K562 (cell line): ENCODE results near the gene UBL7. TPM values are rescaled to one million over a fixed set of nuclear protein-coding genes. Genes with fewer than 3 reads are reported as not detected.

Experiments
- DDX20 ChIP-seq: fragments of 450-650 bp; IDR thresholded peaks from 2 replicates; pipeline ENCODE4 v1.6.1; 2016; ENCODE audit warnings: missing genetic modification characterization, low read depth, mild to moderate bottlenecking, missing compliant biosample characterization, moderate library complexity
- GATAD2B ChIP-seq: fragments of 450-650 bp; IDR thresholded peaks from 2 replicates; pipeline ENCODE4 v1.6.1; 2017; ENCODE audit warnings: mild to moderate bottlenecking, borderline replicate concordance
- HLTF ChIP-seq: fragments of 450-650 bp; IDR thresholded peaks from 2 replicates; pipeline ENCODE4 v1.6.1; 2016
- HNRNPL ChIP-seq: fragments of 200-400 bp; formaldehyde crosslinking; IDR thresholded peaks from 2 replicates; pipeline ENCODE4 v1.6.1; 2017; ENCODE audit warnings: low read depth, mild to moderate bottlenecking, low read length
- JUNB ChIP-seq: fragments of 450-650 bp; formaldehyde crosslinking; conservative IDR thresholded peaks from 2 replicates; pipeline ENCODE4 v1.4.0; 2020; ENCODE audit warnings: mild to moderate bottlenecking
- KDM2B ChIP-seq: fragments of 250-450 bp; sonication (Bioruptor Pico); IDR thresholded peaks from 2 replicates; pipeline ENCODE4 v1.8.0; 2021; ENCODE audit warnings: mild to moderate bottlenecking, moderate library complexity
- NCOA4 ChIP-seq: fragments of 450-650 bp; IDR thresholded peaks from 2 replicates; pipeline ENCODE4 v1.6.1; 2018; ENCODE audit warnings: mild to moderate bottlenecking; ENCODE audit not compliant: partially characterized antibody
- NELFE ChIP-seq: IDR thresholded peaks from 2 replicates; pipeline ENCODE4 v1.6.1; 2011; ENCODE audit warnings: mild to moderate bottlenecking; ENCODE audit not compliant: insufficient read depth, insufficient read length
- PHB ChIP-seq: fragments of 250-450 bp; sonication (Bioruptor Pico); IDR thresholded peaks from 2 replicates; pipeline ENCODE4 v1.5.0; 2021
- SIX5 ChIP-seq, 2 experiments: IDR thresholded peaks; 2 replicates each; pipeline ENCODE4 v1.6.1; 2011; ENCODE audit warnings: low read length in 2 of 2, borderline replicate concordance in 1 of 2, low read depth in 1 of 2, mild to moderate bottlenecking in 1 of 2, moderate library complexity in 1 of 2; ENCODE audit not compliant: insufficient read depth in 1 of 2
- SMAD4 ChIP-seq: fragments of 250-450 bp; sonication (Bioruptor Pico); conservative IDR thresholded peaks from 2 replicates; pipeline ENCODE4 v1.8.0; 2021; ENCODE audit warnings: inconsistent platforms, mild to moderate bottlenecking, moderate library complexity
- SREBF2 ChIP-seq: sonication (generic); formaldehyde crosslinking; IDR thresholded peaks from 2 replicates; pipeline ENCODE4 v1.4.0; 2020; ENCODE audit warnings: mild to moderate bottlenecking, missing genetic modification reagents
- SRSF1 ChIP-seq: fragments of 200-400 bp; formaldehyde crosslinking; IDR thresholded peaks from 2 replicates; pipeline ENCODE4 v1.6.1; 2017; ENCODE audit warnings: mild to moderate bottlenecking, low read depth, low read length, moderate library complexity
- ZFPM2 ChIP-seq: fragments of 250-450 bp; sonication (Bioruptor Pico); IDR thresholded peaks from 2 replicates; pipeline ENCODE4 v1.5.1; 2022; ENCODE audit warnings: mild to moderate bottlenecking
- ZFX ChIP-seq: sonication (generic); formaldehyde crosslinking; IDR thresholded peaks from 2 replicates; pipeline ENCODE4 v1.8.0; 2022; ENCODE audit warnings: mild to moderate bottlenecking, missing genetic modification reagents, moderate library complexity
- ZNF324 ChIP-seq: fragments of 250-450 bp; sonication (Bioruptor Pico); IDR thresholded peaks from 2 replicates; pipeline ENCODE4 v1.4.0; 2020; ENCODE audit warnings: mild to moderate bottlenecking
- ZNF695 ChIP-seq: fragments of 450-650 bp; formaldehyde crosslinking; IDR thresholded peaks from 2 replicates; pipeline ENCODE4 v1.4.0; 2020; ENCODE audit warnings: mild to moderate bottlenecking, moderate library complexity
- polyA plus RNA-seq, 8 experiments: library from polyadenylated mRNA; depleted of rRNA in 4 of 8; stranded (reverse) in 5 of 8; unstranded in 3 of 8; fragments of >200 nt; fragmentation: Nextera tagmentation in 2 of 8; fragmentation: Illumina TruSeq in 1 of 8; extraction: Ambion mirVana in 2 of 8; extraction: Trizol in 1 of 8; gene quantifications; 2 replicates each; pipeline versions ENCODE4 v1.2.1 to v1.2.3, GENCODE V29; 2011 to 2014; ENCODE audit warnings: inconsistent platforms in 1 of 8, missing spikeins in 1 of 8
- total RNA-seq, 7 experiments: library from RNA; depleted of rRNA in 6 of 7; stranded (reverse); fragments of >200 nt in 6 of 7; fragmentation: Illumina TruSeq in 2 of 7; extraction: Trizol in 2 of 7; gene quantifications; 2 replicates each; pipeline versions ENCODE4 v1.2.1 to v1.2.3, GENCODE V29; 2011 to 2021; ENCODE audit warnings: low replicate concordance in 1 of 7
- TF ChIP-seq, protein P1 (sequence below): fragments of 450-650 bp; IDR thresholded peaks from 2 replicates; pipeline ENCODE4 v1.6.1; 2017; ENCODE audit warnings: mild to moderate bottlenecking, moderate library complexity
- TF ChIP-seq, protein P2 (sequence below): fragments of 450-650 bp; IDR thresholded peaks from 2 replicates; pipeline ENCODE4 v1.6.1; 2017; ENCODE audit warnings: antibody characterized with exemption
- TF ChIP-seq, protein P3 (sequence below): fragments of 200-400 bp; formaldehyde crosslinking; IDR thresholded peaks from 2 replicates; pipeline ENCODE4 v1.6.1; 2017; ENCODE audit warnings: mild to moderate bottlenecking, low read depth, low read length, moderate library complexity
- TF ChIP-seq, protein P4 (sequence below): fragments of 250-450 bp; sonication (Bioruptor Pico); IDR thresholded peaks from 2 replicates; pipeline ENCODE4 v1.9.0; 2021; ENCODE audit warnings: mild to moderate bottlenecking
- TF ChIP-seq, protein P5 (sequence below): IDR thresholded peaks from 3 replicates; pipeline ENCODE4 v1.6.1; 2011; ENCODE audit warnings: borderline replicate concordance, mild to moderate bottlenecking; ENCODE audit not compliant: insufficient read length, insufficient read depth

Gene UBL7
- total and polyA plus RNA-seq, 9 of the 15 experiments (the other 6 are each of a cell fraction or from before 2014, with no cell fraction given): 19.2 to 63.4 (median 44.9) TPM

DNA sequence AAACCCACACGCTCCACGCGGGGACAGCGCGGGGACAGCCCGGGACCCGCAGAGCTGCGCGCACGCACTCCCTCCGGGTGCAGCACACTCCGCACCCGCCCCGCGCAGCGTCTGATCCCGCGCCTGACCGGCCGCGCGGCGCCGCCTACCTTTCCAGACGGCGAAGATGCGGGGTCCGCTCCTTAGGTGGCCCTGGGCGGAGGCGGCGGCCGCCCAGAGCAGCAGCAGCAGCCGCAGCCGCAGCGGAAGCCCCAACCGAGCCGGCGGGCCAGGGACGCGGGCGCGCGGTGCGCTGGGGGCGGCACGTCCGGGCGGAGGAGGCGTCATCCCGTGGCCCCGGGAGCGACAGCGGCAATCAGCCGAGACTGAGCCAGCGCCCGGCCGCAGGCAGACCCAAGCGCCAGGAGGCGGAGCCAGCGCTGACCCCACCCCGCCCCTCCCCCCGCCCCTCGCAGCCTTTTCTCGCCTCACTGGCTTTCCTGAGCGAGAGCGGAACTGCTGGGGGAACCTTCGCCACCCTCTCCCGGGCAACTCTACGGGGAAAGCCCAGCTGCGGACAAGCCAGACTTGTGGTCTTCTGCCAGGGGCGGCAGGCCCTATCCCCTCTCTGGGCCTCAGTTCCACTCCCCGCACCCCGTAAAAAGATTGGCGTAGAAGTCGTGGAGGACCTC is 27.2 kb downstream of the UBL7 start, which contains the start of gene SEMA7A (continued):
- TF ChIP-seq, protein P1, sequence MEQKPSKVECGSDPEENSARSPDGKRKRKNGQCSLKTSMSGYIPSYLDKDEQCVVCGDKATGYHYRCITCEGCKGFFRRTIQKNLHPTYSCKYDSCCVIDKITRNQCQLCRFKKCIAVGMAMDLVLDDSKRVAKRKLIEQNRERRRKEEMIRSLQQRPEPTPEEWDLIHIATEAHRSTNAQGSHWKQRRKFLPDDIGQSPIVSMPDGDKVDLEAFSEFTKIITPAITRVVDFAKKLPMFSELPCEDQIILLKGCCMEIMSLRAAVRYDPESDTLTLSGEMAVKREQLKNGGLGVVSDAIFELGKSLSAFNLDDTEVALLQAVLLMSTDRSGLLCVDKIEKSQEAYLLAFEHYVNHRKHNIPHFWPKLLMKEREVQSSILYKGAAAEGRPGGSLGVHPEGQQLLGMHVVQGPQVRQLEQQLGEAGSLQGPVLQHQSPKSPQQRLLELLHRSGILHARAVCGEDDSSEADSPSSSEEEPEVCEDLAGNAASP: no peak
- TF ChIP-seq SREBF2 (CRISPR knock-in tag) (no peak), ZNF695 (CRISPR knock-in tag) (no peak), SIX5 (IDR thresholded peaks at IDR 0.05; ENCODE audit: borderline replicate concordance in 1 of 2, insufficient read depth in 1 of 2, low read depth in 1 of 2, low read length in 2 of 2) (no peak), PHB (CRISPR knock-in tag) (no peak), HLTF (no peak), NCOA4 (no peak), DDX20 (tag) (no peak), HNRNPL (peak; percentile 49; the same call in 1 of the 2 replicates), SMAD4 (peak; percentile 77; the same call in 1 of the 2 replicates), ZFPM2 (CRISPR knock-in tag) (no peak), ZFX (peak; percentile 14), GATAD2B (no peak; the same call in 1 of the 2 replicates), ZNF324 (CRISPR knock-in tag) (no peak), SRSF1 (no peak), NELFE (no peak), KDM2B (CRISPR knock-in tag) (peak; percentile 82; the same call in 1 of the 2 replicates), JUNB (no peak)
- TF ChIP-seq, protein P2, sequence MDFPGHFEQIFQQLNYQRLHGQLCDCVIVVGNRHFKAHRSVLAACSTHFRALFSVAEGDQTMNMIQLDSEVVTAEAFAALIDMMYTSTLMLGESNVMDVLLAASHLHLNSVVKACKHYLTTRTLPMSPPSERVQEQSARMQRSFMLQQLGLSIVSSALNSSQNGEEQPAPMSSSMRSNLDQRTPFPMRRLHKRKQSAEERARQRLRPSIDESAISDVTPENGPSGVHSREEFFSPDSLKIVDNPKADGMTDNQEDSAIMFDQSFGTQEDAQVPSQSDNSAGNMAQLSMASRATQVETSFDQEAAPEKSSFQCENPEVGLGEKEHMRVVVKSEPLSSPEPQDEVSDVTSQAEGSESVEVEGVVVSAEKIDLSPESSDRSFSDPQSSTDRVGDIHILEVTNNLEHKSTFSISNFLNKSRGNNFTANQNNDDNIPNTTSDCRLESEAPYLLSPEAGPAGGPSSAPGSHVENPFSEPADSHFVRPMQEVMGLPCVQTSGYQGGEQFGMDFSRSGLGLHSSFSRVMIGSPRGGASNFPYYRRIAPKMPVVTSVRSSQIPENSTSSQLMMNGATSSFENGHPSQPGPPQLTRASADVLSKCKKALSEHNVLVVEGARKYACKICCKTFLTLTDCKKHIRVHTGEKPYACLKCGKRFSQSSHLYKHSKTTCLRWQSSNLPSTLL: no peak
- TF ChIP-seq, protein P3, sequence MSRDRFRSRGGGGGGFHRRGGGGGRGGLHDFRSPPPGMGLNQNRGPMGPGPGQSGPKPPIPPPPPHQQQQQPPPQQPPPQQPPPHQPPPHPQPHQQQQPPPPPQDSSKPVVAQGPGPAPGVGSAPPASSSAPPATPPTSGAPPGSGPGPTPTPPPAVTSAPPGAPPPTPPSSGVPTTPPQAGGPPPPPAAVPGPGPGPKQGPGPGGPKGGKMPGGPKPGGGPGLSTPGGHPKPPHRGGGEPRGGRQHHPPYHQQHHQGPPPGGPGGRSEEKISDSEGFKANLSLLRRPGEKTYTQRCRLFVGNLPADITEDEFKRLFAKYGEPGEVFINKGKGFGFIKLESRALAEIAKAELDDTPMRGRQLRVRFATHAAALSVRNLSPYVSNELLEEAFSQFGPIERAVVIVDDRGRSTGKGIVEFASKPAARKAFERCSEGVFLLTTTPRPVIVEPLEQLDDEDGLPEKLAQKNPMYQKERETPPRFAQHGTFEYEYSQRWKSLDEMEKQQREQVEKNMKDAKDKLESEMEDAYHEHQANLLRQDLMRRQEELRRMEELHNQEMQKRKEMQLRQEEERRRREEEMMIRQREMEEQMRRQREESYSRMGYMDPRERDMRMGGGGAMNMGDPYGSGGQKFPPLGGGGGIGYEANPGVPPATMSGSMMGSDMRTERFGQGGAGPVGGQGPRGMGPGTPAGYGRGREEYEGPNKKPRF: no peak
- TF ChIP-seq, protein P4, sequence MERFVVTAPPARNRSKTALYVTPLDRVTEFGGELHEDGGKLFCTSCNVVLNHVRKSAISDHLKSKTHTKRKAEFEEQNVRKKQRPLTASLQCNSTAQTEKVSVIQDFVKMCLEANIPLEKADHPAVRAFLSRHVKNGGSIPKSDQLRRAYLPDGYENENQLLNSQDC: no peak
- TF ChIP-seq, protein P5, sequence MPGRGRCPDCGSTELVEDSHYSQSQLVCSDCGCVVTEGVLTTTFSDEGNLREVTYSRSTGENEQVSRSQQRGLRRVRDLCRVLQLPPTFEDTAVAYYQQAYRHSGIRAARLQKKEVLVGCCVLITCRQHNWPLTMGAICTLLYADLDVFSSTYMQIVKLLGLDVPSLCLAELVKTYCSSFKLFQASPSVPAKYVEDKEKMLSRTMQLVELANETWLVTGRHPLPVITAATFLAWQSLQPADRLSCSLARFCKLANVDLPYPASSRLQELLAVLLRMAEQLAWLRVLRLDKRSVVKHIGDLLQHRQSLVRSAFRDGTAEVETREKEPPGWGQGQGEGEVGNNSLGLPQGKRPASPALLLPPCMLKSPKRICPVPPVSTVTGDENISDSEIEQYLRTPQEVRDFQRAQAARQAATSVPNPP: no peak
